ENCODE data around the gene RPRD1A.
"Not testable (repeated sequence)": the region's sequence is repeated elsewhere in the genome, so short reads cannot be mapped to it uniquely, and the experiment has no call there.

RPRD1A gene

GRCh38 chr18:35969676-35970075 lies 97.7 kb downstream of the RPRD1A start:
- no peak for DNase-seq (ENCODE audit: low read depth)

GRCh38 chr18:35968278-35968880 lies 99.0 kb downstream of the RPRD1A start:
- no peak for DNase-seq (ENCODE audit: low read depth)

- DNase-seq (ENCODE audit: low read depth), result not testable (repeated sequence)
Observed at GRCh38 chr18:35967866-35968265, 99.5 kb downstream of the RPRD1A start.

- DNase-seq (ENCODE audit: low read depth), result no peak
Observed at GRCh38 chr18:35964319-35964718, 103.0 kb downstream of the RPRD1A start.

- no peak for DNase-seq (ENCODE audit: low read depth)
Observed at GRCh38 chr18:35962320-35962719, 105.0 kb downstream of the RPRD1A start.

GRCh38 chr18:35956226-35956625 lies 111.1 kb downstream of the RPRD1A start:
- DNase-seq (ENCODE audit: low read depth), result no peak

GRCh38 chr18:35953688-35954087 lies 113.7 kb downstream of the RPRD1A start:
- no peak for DNase-seq (ENCODE audit: low read depth)

GRCh38 chr18:35950628-35950982 lies 116.8 kb downstream of the RPRD1A start:
- no peak for DNase-seq (ENCODE audit: low read depth)

- DNase-seq (ENCODE audit: low read depth), result no peak
Observed at GRCh38 chr18:35949903-35950627, 117.3 kb downstream of the RPRD1A start.

GRCh38 chr18:35949090-35949489 lies 118.3 kb downstream of the RPRD1A start:
- no peak for DNase-seq (ENCODE audit: low read depth)

- DNase-seq (ENCODE audit: low read depth), result no peak
Observed at GRCh38 chr18:35948080-35948479, 119.3 kb downstream of the RPRD1A start.

GRCh38 chr18:35942661-35943060 lies 124.7 kb downstream of the RPRD1A start:
- no peak for DNase-seq (ENCODE audit: low read depth)

- no peak for DNase-seq (ENCODE audit: low read depth)
Observed at GRCh38 chr18:35942133-35942532, 125.2 kb downstream of the RPRD1A start.

- no peak for DNase-seq (ENCODE audit: low read depth)
Observed at GRCh38 chr18:35941299-35941698, 126.1 kb downstream of the RPRD1A start.

All from HS-5 (cell line).